ENCODE data around the gene SCT.

DNA sequence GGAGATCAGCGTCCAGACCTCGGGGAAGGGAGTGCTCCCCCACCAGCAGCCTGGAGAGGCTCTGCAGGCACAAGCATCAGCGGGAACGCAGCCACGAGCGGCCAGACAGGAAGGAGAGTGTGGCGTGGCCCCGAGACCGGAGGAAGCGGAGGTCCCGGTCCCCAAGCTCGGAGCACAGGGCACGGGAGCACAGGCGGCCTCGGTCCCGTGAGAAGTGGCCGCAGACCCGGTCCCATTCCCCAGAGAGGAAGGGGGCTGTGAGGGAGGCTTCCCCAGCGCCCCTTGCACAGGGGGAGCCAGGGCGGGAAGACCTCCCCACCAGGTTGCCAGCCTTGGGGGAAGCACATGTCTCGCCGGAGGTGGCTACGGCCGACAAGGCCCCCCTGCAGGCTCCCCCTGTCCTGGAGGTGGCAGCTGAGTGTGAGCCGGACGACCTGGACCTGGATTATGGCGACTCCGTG is 18.2 kb downstream of the SCT start:
- no peak for TF ChIP-seq POLR2A (IDR thresholded peaks at IDR 0.05)
- TF ChIP-seq CTCF (IDR thresholded peaks at IDR 0.05) = no peak
